DOHH2 (cell line): ENCODE data around the gene ASXL2.

ENCODE experiments used
- H3F3A ChIP-seq: fragments of 200-600 bp; sonication (generic), shearing (Covaris generic); 2 replicates; pipeline ENCODE4 v1.6.0; 2016; ENCODE audit warnings: antibody characterized with exemption, mild to moderate bottlenecking; ENCODE audit not compliant: control insufficient read depth, insufficient read depth
- H3K27ac ChIP-seq: fragments of 200-600 bp; sonication (generic); 2 replicates; pipeline ENCODE4 v1.5.1; 2014; ENCODE audit warnings: low read depth, mild to moderate bottlenecking, low read length, moderate library complexity
- H3K27me3 ChIP-seq: fragments of 200-600 bp; sonication (generic); 2 replicates; pipeline ENCODE4 v1.6.1; 2014; ENCODE audit warnings: mild to moderate bottlenecking, low read length, mixed read lengths; ENCODE audit not compliant: control insufficient read depth
- H3K36me3 ChIP-seq: fragments of 200-600 bp; sonication (generic); 2 replicates; pipeline ENCODE4 v1.6.1; 2014; ENCODE audit warnings: mild to moderate bottlenecking, low read length, moderate library complexity, mixed read lengths; ENCODE audit not compliant: control insufficient read depth
- H3K4me1 ChIP-seq: fragments of 200-600 bp; sonication (generic); 2 replicates; pipeline ENCODE4 v1.6.1; 2014; ENCODE audit warnings: mild to moderate bottlenecking, low read length, mixed read lengths; ENCODE audit not compliant: control insufficient read depth
- H3K4me2 ChIP-seq: fragments of 200-600 bp; sonication (generic); 2 replicates; pipeline ENCODE4 v1.6.0; 2014; ENCODE audit warnings: mild to moderate bottlenecking, low read length, moderate library complexity
- H3K4me3 ChIP-seq: fragments of 200-600 bp; sonication (generic); 2 replicates; pipeline ENCODE4 v1.5.1; 2014; ENCODE audit warnings: mild to moderate bottlenecking, low read length, mixed read lengths
- H3K79me2 ChIP-seq: fragments of 200-600 bp; sonication (generic); 2 replicates; pipeline ENCODE4 v1.6.1; 2014; ENCODE audit warnings: mild to moderate bottlenecking, low read length, mixed read lengths; ENCODE audit not compliant: control insufficient read depth
- H3K9me2 ChIP-seq: fragments of 200-600 bp; sonication (generic); replicated peaks from 2 replicates; pipeline ENCODE4 v1.6.1; 2014; ENCODE audit warnings: mild to moderate bottlenecking, low read length, mixed read lengths; ENCODE audit not compliant: control insufficient read depth
- H3K9me3 ChIP-seq: fragments of 200-600 bp; sonication (generic); 2 replicates; pipeline ENCODE4 v1.6.1; 2014; ENCODE audit warnings: antibody characterized with exemption, low read length, mixed read lengths; ENCODE audit not compliant: control insufficient read depth, insufficient read depth
- H4K20me1 ChIP-seq: fragments of 200-600 bp; sonication (generic); 2 replicates; pipeline ENCODE4 v1.6.0; 2014; ENCODE audit warnings: low read depth, mild to moderate bottlenecking, antibody characterized with exemption, low read length, moderate library complexity; ENCODE audit not compliant: control insufficient read depth, insufficient read depth
- EZH2phosphoT487 ChIP-seq: fragments of 200-600 bp; sonication (generic); IDR thresholded peaks from 2 replicates; pipeline ENCODE4 v1.6.1; 2017; ENCODE audit warnings: borderline replicate concordance, mild to moderate bottlenecking, antibody characterized with exemption, low read length, moderate library complexity, mixed read lengths
- TF ChIP-seq, protein P1 (sequence below): fragments of 200-600 bp; sonication (generic); IDR thresholded peaks from one replicate; pipeline ENCODE4 v1.5.1; 2014; ENCODE audit warnings: antibody characterized with exemption, mild to moderate bottlenecking, low read depth, low read length; ENCODE audit not compliant: poor library complexity, severe bottlenecking

Gene ASXL2

GRCh38 chr2:25808006-25808383 lies 70.3 kb downstream of the ASXL2 start:
- Histone ChIP-seq H4K20me1 (0 out of 2 replicates have a peak, but pooled peaks cover under 1% of the 10 kb centered on the region), H3K27ac (no peak overlapping the region), H3K9me2 (no peaks in the 10 kb centered on the region), H3K36me3 (peaks cover 33% of the 10 kb centered on the region), H3K79me2 (peaks cover 20% of the 10 kb centered on the region), H3K4me1 (0 out of 2 replicates have a peak, but pooled peaks cover 4% of the 10 kb centered on the region), H3K9me3 (no peaks in the 10 kb centered on the region), H3K4me2 (no peak overlapping the region), H3K4me3 (no peak overlapping the region), H3F3A (no peaks in the 10 kb centered on the region), H3K27me3 (no peaks in the 10 kb centered on the region)
- TF ChIP-seq, protein P1, sequence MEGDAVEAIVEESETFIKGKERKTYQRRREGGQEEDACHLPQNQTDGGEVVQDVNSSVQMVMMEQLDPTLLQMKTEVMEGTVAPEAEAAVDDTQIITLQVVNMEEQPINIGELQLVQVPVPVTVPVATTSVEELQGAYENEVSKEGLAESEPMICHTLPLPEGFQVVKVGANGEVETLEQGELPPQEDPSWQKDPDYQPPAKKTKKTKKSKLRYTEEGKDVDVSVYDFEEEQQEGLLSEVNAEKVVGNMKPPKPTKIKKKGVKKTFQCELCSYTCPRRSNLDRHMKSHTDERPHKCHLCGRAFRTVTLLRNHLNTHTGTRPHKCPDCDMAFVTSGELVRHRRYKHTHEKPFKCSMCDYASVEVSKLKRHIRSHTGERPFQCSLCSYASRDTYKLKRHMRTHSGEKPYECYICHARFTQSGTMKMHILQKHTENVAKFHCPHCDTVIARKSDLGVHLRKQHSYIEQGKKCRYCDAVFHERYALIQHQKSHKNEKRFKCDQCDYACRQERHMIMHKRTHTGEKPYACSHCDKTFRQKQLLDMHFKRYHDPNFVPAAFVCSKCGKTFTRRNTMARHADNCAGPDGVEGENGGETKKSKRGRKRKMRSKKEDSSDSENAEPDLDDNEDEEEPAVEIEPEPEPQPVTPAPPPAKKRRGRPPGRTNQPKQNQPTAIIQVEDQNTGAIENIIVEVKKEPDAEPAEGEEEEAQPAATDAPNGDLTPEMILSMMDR: no peak

DNA sequence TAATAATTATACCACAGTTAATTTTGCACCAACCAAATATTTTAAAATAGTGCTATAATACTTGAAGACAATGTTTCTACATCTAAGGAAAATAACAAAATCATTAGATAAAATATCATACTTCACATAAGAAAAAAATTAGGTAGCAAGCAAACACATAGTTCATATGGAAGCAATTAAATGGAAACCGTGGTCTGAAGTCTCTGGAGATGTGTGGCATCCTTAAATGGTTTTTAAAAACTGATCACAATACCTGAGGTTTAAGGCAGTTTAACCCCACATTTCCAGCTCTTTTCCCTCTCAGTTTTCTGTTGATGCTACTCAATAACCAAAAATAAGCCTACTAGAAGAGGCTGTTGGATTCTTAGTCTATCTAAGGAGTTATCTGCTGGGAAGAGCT lies 71.3 kb downstream of the ASXL2 start:
- no peaks in the 10 kb centered on the region for H3K27me3 ChIP-seq
- no peak overlapping the region for H3K4me2 ChIP-seq
- no peaks in the 10 kb centered on the region for H3K9me2 ChIP-seq
- no peaks in the 10 kb centered on the region for H4K20me1 ChIP-seq
- H3K27ac ChIP-seq: no peak overlapping the region
- no peaks in the 10 kb centered on the region for H3F3A ChIP-seq
- H3K79me2 ChIP-seq: peaks cover 10% of the 10 kb centered on the region
- no peak overlapping the region for H3K4me3 ChIP-seq
- H3K36me3 ChIP-seq: peaks cover 33% of the 10 kb centered on the region
- TF ChIP-seq, protein P1: no peak
- TF ChIP-seq EZH2phosphoT487: no peak
- no peaks in the 10 kb centered on the region for H3K9me3 ChIP-seq
- no peaks in the 10 kb centered on the region for H3K4me1 ChIP-seq

- Histone ChIP-seq H3K27ac (no peak overlapping the region), H3F3A (no peaks in the 10 kb centered on the region), H3K4me2 (no peak overlapping the region), H3K27me3 (no peaks in the 10 kb centered on the region), H3K9me3 (no peaks in the 10 kb centered on the region), H3K36me3 (peaks cover 36% of the 10 kb centered on the region), H4K20me1 (no peaks in the 10 kb centered on the region), H3K4me3 (no peak overlapping the region), H3K9me2 (no peaks in the 10 kb centered on the region), H3K79me2 (peaks cover 7% of the 10 kb centered on the region), H3K4me1 (peaks cover 3% of the 10 kb centered on the region; the same call in 1 of the 2 replicates)
- TF ChIP-seq EZH2phosphoT487: no peak
- TF ChIP-seq, protein P1: no peak
These were observed 72.3 kb downstream of the ASXL2 start for GRCh38 chr2:25805987-25806386.
